22Rv1 (cell line): ENCODE measurements around the gene SCAPER.
"Not testable (repeated sequence)": the region's sequence is repeated elsewhere in the genome, so short reads cannot be mapped to it uniquely, and the experiment has no call there.

Experiments used
- H3K27ac ChIP-seq: fragments of 450-650 bp; 2 replicates; pipeline ENCODE4 v1.5.1; 2017
- CTCF ChIP-seq: fragments of 450-650 bp; IDR thresholded peaks from 2 replicates; pipeline ENCODE4 v1.5.1; 2017; ENCODE audit warnings: mild to moderate bottlenecking
- ZFX ChIP-seq: fragments of 450-650 bp; IDR thresholded peaks from 2 replicates; pipeline ENCODE4 v1.6.1; 2017; ENCODE audit warnings: antibody characterized with exemption, borderline replicate concordance

SCAPER gene

GRCh38 chr15:76730262-76730661, 174.9 kb downstream of the SCAPER start:
- TF ChIP-seq CTCF (no peak), ZFX (no peak)
- H3K27ac ChIP-seq = no peak overlapping the region

DNA sequence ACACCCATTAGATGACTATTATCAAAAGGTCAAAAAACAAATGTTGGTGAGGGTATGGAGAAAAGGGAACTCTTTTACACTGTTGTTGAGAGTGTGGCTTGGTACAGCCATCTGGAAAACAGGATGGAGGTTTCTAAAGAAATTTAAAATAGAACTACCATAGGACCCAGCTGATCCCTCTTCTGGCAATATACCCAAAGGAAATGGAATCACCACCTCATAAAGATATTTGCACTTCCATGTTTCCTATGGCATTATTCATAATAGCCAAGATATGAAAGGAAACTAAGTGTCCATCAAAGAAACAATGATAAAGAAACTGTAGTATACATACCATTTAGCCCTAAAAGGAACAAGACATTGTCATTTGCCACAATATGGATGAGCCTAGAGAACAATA, 186.3 kb downstream of the SCAPER start:
- no peak overlapping the region for H3K27ac ChIP-seq
- no peak for TF ChIP-seq ZFX
- TF ChIP-seq CTCF = no peak

DNA sequence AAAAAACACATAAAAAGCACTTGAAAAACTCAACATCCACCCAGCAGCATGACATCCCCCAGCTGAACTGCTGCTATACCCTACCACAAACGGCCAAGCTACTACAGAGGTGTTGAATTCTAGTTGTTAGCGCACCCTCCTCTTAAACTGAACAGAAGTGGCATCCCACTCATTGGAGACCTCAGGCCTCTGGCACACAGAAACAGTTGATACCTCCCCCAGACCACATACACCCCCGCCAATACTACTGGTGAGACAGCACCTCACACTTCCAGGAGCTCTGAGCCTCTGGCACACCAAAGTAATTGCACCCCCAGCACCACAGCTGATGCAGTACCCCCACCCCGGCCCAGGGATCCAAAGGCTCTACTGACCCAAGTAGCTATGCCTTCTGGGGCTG, 190.2 kb downstream of the SCAPER start:
- H3K27ac ChIP-seq = no peak overlapping the region
- TF ChIP-seq ZFX (no peak), CTCF (no peak)

- no peak for TF ChIP-seq ZFX
- no peak for TF ChIP-seq CTCF
- H3K27ac ChIP-seq = no peak overlapping the region
Observed at GRCh38 chr15:76711351-76711827, 193.8 kb downstream of the SCAPER start.

- not testable (repeated sequence) for H3K27ac ChIP-seq
Observed at GRCh38 chr15:76704032-76704431, 201.1 kb downstream of the SCAPER start.

DNA sequence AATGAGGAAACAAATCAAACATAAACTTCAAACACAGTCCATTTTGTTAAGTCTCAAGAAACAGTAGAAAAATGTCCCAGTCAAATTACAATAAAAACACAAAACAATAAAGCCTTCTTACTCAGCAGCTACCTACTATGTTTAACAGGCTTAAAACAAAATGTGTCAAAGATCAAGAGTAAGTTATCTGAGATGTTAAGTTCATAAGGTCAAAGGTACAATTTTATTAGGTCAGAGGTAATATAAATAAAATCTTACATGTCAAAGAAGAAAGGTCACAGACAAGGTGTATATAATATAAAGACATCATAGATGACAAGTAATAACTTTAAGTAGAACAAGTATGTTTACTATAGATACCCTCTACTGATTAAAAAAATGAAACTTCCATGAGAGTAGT, 208.3 kb downstream of the SCAPER start:
- no peak overlapping the region for H3K27ac ChIP-seq
- TF ChIP-seq CTCF (no peak), ZFX (no peak)

- not testable (repeated sequence) for H3K27ac ChIP-seq
Observed at GRCh38 chr15:76692546-76692945, 212.6 kb downstream of the SCAPER start.

GRCh38 chr15:76687592-76687991, 217.5 kb downstream of the SCAPER start:
- H3K27ac ChIP-seq = not testable (repeated sequence)

DNA sequence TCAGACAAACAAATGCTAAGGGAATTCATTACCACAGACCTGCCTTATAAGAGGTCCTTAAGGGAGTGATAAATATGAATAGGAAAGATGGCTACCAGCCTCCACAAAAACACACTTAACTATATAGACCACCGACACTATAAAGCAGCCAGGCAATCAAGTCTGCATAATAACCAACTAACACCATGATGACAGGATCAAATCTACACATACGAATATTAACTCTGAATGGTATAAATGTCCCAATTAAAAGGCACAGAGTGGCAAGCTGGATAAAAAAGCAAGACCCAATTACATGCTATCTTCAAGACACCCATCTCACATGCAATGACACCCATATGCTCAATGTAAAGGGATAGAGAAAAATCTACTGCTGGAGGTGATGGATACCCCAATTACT, 221.1 kb downstream of the SCAPER start:
- H3K27ac ChIP-seq = no peak overlapping the region
- TF ChIP-seq ZFX (no peak), CTCF (no peak)
